Skin of body (tissue), 2 donors: ENCODE results near the gene GPATCH8. TPM values are rescaled to one million over a fixed set of nuclear protein-coding genes. Genes with fewer than 3 reads are reported as not detected.
"Not testable (repeated sequence)": the region's sequence is repeated elsewhere in the genome, so short reads cannot be mapped to it uniquely, and the experiment has no call there.

Source experiments
- DNase-seq: peaks from one replicate; lab custom pipeline; 2025; lab: John Stamatoyannopoulos, UW
- total RNA-seq: library from RNA; depleted of rRNA; stranded (reverse); fragments of >200 nt; gene quantifications from one replicate; pipeline ENCODE4 v1.2.3, GENCODE V29; 2014

The GPATCH8 gene
- total RNA-seq, 1 donor from 2014 or later: 32.4 TPM

DNA sequence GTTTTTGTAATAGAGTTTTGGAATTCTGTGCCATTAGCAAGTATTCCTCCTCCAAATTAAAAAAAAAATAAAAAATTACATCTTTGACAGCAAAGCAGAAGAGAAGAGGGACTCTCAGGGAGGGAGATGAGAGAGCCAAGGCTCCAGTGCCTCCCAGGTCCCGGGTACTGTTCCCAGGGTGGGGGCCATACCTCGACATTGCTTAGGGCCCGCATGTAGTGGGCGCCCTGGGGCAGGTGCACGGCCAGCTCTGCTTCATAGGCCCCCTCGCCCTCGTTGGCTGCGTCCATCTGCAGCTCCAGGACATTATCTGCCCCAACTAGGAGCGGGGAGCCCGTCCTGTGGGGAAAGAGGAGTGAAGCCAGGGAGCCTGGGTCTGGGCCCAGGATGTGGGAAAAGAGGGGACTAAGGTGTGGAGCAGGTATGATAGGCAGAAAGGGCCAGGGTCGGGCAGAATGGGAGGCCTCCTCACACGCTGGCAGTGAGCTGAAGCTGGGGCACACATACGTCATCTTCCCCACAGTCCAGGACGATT, 125.0 kb downstream of the GPATCH8 start:
- DNase-seq: no peak

- DNase-seq: no peak
Observed at GRCh38 chr17:44376779-44377178, 126.4 kb downstream of the GPATCH8 start.

DNA sequence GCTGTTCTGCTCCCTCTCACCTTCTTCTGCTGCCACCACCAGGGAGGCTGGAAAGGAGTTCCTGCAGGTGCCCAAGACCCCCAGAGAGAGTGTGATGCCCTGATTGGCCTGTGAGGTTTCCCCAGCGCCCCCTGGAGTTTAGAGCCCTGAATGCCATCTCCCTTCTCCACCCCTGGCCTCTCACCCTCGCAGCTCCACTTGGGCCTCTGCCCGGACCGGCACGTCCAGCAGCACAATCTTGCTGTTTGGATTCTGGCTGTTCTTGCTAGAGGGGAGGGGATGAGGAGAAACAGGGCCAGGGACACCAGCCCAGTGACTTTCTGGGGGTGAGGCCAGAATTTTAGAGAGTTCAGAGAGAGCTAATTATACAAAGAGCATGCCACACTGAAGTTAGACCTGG, 127.1 kb downstream of the GPATCH8 start:
- DNase-seq: no peak

GRCh38 chr17:44375196-44376017, 127.8 kb downstream of the GPATCH8 start:
- no peak for DNase-seq

DNA sequence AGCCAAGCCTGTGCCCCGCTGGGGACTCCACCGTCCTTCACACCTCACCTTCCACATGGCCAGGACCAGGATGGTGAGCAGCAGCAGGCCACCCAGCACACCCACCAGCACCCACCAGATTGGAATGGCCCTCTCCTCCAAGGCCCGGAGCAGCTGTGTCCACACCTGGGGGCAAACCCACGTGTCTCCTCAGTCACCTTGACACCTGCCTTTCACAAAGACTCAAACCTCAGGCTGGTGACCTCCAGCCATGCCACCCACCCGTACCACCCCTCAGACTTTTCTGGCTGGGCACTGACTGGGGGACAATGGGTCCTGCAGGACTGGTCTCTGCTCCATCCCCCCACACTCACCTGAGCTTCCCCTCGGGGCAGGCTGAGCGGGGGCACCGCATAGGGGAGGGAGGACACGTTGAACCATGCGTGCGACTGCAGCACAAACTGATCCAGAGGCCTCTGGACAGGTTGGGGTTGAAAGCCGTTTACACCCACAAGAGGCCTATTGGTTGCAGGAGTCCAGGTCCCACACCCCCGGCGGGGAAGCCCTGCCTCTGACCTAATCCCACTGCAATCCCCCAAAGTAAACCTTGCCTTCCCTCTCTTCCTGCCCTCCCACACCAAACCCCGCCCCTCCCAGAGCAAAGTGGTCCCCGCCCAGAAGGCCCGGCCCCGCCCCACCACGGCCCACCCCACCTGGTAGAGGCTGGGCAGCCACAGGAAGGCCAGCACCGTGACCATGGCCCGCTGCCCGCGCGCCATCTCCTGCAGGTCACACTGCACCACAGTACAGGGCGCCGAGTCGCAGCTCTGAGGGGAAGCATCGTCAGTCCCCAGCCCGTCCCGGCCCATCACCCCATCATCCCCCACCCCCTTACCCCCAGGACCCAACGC, 128.7 kb downstream of the GPATCH8 start:
- no peak for DNase-seq

DNA sequence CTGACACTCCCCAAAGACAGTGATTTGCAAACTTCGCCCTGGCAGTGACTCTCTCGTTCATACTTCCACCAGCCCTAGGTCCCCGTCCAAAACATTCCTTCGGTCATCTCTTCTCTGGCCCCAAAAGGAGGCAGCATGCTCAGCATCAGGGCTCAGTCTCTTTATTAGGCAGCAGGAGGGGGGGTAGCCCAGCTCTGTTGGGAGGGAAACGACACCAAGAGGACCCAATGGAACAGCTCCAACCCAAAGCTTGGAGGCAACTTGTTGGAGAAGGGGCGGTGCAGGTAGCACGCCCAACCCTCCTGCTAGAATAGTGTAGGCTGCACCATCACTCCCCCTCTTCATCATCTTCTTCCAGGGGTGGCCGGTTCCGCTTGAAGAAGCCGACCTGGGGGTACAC, 131.2 kb downstream of the GPATCH8 start:
- DNase-seq: no peak

- not testable (repeated sequence) for DNase-seq
Observed at GRCh38 chr17:44369414-44370023, 133.7 kb downstream of the GPATCH8 start.

GRCh38 chr17:44368391-44369243, 134.6 kb downstream of the GPATCH8 start:
- not testable (repeated sequence) for DNase-seq

DNA sequence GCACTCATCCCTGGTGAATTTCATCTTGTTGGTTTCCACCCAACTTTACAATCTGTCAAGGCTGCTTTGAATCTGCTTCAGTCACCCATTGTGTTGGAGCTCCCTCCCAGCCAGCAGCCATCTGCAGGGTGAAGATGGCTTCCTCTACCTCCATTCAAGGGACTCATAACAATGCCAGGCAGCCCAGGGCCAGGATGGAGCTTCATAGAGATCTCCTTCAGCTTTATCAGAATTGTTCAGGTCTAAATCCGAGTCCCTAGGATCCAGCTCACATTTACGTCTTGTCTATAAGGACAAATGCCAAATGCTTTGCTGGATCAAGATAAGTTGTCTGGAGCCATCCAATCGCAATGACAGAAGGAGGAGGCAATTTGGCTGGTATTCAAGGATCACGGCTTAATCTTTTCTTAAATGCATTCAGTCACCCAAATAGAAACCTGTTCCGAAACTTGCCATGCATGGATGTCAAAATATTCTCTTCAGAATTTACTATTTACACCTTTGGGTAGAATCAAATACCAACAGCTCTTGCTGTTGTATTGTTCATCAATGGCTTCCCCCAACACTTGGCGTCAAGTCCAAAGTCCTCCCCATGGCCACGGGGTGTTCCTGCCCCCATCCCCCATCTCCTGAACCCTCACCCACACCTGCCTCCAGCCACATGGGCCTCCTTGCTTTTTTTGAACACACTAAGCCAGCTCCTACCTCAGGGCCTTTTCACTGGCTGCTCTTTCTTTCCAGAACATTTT, 135.8 kb downstream of the GPATCH8 start:
- DNase-seq: no peak

DNA sequence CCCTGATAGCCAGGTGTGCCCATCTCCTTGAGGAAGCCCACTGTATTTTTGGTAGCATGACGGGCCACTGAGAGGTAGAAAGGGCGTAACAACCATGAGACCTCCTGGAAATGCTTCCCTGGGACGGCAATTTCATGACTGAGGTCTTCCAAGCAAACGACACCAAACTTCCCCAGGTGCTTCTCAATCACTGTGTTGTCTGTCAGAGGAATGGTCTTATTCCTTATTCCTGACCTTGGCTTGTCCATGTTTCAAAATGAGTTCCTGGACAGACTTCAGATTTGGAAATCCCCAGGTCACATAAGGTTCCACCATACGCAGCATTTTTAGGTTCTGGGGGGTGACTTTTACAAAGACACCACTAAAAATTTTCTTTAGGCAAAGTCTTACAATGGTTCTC, 138.2 kb downstream of the GPATCH8 start:
- DNase-seq: not testable (repeated sequence)

- DNase-seq: peak; percentile 38
Observed at GRCh38 chr17:44363613-44364159, 139.5 kb downstream of the GPATCH8 start, which contains the start of gene FAM171A2. Gene FAM171A2 (minus strand): TSS chr17:44363853. CDS start chr17:44363714, 139 bp downstream.

GRCh38 chr17:44362949-44363612, 140.1 kb downstream of the GPATCH8 start:
- DNase-seq: no peak

DNA sequence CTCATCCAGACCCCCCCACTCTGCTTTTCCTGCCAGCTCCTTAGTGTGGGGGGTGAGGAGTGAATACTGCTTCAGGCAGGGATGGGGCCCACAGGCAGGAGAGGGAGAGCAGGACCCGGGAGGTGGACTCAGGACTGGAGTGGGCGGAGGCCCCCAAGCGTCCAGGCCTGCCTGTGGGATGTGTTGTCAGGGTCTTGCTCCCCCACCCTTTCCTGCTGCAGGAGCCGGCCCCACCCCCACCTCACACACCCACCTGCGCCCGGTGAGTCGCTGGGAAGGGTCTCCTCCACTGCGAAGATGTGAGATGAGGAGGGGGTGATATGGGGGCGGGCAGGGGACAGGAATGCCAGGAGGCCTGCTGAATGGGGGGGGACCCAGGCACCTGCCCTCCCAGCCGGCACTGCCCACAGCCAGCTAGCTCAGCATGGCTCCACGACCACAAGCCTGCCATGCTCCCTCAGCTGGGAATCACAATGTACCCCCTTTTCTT, 140.7 kb downstream of the GPATCH8 start:
- DNase-seq: no peak

DNA sequence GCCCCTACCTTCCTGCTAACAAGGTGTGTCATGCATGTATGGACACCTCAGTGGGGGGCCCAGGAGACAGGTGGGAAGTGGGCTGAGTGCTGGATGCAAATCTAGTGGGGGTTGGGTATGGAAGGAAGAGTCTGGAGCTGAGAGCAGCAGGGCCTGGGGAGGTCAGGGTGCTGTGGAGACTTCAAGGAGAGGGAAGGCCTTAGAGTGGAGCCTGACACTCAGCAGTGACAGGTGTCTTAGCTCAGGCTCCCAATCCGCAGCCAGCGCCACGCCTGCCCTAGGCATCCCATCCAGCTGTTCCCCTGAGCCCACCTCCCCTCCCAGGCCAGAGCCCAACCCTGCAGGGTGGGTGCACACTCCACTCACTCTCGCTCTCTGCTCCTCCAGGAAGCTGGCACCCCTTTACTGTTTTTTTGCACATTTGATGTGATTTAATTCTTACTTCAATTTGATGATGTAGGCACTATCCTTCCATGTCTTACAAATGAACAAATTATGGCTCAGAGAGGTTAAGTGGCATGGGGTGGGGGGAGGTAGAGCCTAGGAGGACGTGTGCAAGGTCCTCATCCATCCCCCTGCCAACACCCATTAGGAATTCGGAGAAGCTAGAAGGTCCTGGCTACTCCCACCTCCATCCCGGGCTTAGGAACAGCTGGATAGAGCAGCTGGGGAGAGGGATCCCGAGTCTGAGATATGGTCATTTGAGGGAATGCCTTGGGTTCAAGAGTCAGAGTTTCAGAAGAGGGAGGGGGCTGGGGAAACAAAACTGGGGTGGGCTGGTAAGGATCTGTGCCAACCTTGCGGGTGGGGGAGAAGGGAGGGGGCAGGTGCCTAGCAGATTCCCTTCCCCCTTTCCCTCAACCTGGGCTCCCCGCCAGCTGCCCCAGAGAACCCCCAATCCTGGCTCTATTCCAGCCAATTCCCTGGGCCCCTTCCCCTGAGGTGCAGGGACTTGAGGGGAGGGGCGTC, 141.6 kb downstream of the GPATCH8 start:
- no peak for DNase-seq

DNA sequence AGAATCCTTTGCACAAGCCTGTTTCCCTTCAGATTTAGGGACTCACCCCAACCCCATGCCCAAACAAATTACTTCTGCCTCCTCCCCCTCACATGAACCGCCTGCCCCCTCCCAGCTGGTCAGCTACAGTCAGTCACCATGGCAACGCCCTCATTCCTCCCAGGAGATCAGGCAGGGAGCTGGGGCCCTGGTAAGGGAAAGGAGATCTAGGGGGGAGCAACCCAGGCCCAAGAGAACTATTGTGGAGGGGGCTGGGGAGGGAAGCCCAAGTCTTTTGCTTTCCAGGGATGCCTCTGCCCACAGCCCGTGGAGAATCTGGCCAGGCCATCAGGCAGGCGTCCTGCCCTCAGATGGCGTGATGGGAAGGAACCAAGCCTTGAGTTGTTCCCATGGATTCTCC, 142.4 kb downstream of the GPATCH8 start:
- no peak for DNase-seq

DNA sequence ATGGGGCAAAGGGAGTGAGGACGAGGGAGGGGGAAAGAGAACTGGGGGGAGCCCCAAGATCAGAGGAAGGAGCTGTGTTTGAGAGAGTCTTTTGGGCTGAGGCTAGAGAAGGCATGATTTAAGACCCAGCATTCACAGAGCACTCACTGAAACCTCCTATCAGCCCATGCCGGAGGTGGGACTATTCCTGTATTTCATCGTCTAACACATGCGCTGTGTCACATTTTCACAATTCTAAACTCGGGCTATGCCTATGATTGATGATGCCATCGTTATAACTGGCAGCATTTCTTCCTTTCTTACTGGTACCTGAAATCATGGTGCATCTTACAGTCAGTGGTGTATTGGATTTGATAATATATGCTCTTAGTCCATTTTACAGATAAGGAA, 143.1 kb downstream of the GPATCH8 start:
- no peak for DNase-seq

GRCh38 chr17:44359458-44360143, 143.6 kb downstream of the GPATCH8 start:
- no peak for DNase-seq
